NAMALWA (cell line): ENCODE results near the gene TSPO.
"Not testable (repeated sequence)": the region's sequence is repeated elsewhere in the genome, so short reads cannot be mapped to it uniquely, and the experiment has no call there.

Experiments
- DNase-seq: peaks from one replicate; pipeline ENCODE4 v3.0.0-alpha.2; 2015; ENCODE audit warnings: low spot score

Gene TSPO

DNA sequence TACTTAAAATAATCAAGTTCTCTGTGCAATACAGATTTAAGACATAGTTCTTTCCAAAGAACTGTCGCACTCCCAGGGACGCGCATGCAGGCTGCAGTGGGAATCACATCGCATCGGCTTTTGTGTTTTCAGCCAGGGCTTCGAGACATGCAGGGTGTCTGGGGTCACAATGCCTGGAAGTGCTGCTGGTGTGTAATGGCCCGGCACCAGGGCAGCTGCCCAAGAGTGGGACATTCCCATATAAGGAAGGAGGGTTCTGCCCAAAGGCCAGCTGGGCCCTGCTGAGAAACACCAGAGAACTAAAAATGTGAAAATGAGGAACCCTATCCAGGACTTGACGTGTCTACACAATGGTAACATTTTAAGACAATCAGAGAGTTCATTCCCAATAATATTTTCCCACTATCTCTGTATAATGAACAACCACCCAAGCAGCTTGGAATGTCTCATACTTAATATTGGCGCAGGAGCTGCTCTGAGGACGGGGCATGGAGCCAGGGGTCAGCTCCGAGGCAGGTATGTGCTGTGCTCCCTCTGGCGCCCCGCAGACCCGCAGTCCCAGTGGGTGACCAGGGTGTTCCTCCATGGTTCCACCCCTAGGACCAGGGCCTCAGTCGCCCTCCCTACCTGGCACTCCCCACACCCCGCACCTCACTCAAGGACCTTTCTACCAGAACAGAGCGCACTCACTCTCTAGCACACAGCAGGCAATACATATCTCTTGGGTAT is 19.4 kb upstream of the TSPO start:
- DNase-seq: no peak

DNA sequence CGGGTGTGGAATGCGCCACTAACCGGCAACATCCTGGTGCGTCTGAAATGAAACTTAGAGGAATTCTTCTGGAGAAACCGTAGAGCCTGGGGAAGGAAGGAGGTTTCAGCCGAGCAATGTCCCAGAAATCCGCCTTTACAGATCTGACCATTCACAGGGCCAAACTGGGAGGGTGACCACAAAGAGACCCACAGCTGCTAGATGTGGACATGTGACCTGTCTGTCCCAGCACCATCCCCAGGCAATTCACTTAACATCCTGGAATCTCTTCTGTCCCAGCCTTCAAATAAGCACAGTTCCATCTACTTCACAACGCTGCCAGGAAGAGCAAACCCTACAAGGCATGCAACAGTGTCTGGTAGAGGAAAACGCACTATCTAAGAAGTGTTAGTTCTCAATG is 18.0 kb upstream of the TSPO start:
- no peak for DNase-seq

- DNase-seq: no peak
These were observed 16.8 kb upstream of the TSPO start for GRCh38 chr22:43134553-43134952.

DNA sequence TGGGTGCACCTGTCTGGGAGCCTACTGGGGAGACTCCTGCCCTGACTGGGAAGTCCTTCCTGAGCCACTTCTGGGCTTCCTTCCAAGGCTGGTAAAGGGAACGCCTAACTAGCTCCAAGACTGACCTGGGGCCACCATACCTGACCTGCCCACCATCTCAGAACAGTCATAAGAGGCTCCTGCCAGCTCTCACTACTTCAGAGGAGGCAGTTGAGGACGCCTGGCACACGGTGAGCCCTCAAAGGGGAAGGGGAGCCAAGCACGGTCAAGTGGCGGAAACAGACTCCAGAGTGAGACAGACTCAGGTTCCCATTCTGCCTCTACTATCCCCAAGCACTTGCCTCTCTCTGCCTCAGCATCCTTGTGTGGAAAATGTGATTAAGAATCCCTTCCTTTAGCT is 15.8 kb upstream of the TSPO start:
- no peak for DNase-seq

- DNase-seq: peak; percentile 67
These were observed 15.1 kb upstream of the TSPO start for GRCh38 chr22:43136255-43136654.

GRCh38 chr22:43136801-43137200 is 14.6 kb upstream of the TSPO start:
- no peak for DNase-seq

DNA sequence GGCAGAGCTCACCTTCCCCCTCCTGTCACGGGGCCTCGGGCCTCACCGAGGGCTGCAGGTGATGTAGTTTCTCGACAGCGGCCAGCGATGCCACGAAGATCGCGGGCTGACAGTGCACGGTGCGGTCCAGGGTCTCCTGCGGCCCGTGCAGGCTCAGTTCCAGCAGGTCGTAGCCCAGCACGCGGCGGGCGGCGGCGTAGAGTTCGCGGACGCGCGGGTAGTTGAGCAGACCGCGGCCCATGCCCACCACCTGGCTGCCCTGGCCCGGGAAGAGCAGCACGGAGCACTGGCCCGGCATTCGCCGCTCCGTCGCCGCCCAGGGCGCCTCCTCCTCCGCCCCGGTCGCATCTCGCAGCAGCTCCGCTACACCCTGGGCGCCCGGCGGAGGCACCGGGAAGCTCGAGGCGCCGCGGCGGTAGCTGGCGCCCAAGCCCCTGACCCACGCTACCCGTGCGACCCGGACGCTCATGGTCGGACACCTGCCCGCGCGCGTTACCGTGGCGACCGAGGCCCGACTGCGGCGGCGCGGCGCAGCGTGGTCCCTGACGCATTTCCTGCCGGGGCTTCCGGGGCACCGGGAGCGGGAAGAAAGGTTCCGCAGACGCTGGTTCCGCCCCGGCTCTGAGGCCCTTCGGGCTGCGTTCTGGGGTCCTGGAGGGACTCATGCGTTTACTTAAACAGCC is 8.3 kb upstream of the TSPO start, which contains the start of gene MCAT:
Gene MCAT (minus strand): TSS at position 519 of the 683 bp plus-strand sequence. CDS start 50 bp downstream, at position 469.
- DNase-seq: peak; percentile 88

- DNase-seq: no peak
These were observed 6.4 kb upstream of the TSPO start for GRCh38 chr22:43144949-43145348.

- DNase-seq: not testable (repeated sequence)
These were observed 6.0 kb upstream of the TSPO start for GRCh38 chr22:43145371-43145770.

DNA sequence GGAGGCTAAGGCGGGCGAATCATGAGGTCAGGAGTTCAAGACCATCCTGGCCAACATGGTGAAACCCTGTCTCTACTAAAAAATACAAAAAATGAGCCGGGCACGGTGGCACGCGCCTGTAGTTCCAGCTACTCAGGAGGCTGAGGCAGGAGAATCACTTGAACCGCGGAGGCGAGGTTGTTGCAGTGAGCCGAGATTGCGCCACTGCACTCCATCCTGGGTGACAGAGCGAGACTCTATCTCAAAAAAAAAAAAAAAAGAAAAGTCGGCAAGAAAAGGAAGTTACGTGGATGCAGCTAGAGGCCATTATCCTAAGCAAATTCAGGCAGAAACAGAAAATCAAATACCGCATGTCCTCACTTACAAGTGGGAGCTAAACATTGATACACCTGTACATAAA is 5.0 kb upstream of the TSPO start:
- DNase-seq: not testable (repeated sequence)

GRCh38 chr22:43147821-43148220 is 3.5 kb upstream of the TSPO start:
- DNase-seq: no peak

DNA sequence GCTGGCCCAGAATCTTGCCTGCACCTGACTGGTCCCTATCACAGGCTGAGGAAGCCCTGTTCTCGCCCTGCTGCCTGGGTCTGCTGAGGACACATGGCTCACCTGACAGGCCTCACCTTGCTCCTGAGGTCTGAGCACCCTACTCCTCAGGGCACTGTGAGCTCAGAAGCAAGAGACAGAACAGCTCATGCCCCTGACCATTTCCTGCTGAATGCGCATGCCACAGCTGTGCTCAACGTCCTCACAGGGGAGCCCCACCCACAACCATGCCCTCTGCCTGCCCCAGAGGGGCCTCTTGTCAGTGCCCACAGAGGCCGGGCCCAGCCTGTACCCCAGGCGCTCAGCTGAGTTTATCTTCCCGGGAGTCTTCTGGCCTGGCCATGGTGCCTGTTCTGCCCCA is 2.8 kb upstream of the TSPO start:
- DNase-seq: peak; percentile 60

GRCh38 chr22:43150731-43151206 is 590 bp upstream of the TSPO start:
- no peak for DNase-seq

- DNase-seq: no peak
These were observed 621 bp downstream of the TSPO start for GRCh38 chr22:43152003-43152356.

GRCh38 chr22:43152357-43153071 is 1.2 kb downstream of the TSPO start:
- peak; percentile 43 for DNase-seq

- no peak for DNase-seq
These were observed 2.5 kb downstream of the TSPO start for GRCh38 chr22:43153899-43154298.

DNA sequence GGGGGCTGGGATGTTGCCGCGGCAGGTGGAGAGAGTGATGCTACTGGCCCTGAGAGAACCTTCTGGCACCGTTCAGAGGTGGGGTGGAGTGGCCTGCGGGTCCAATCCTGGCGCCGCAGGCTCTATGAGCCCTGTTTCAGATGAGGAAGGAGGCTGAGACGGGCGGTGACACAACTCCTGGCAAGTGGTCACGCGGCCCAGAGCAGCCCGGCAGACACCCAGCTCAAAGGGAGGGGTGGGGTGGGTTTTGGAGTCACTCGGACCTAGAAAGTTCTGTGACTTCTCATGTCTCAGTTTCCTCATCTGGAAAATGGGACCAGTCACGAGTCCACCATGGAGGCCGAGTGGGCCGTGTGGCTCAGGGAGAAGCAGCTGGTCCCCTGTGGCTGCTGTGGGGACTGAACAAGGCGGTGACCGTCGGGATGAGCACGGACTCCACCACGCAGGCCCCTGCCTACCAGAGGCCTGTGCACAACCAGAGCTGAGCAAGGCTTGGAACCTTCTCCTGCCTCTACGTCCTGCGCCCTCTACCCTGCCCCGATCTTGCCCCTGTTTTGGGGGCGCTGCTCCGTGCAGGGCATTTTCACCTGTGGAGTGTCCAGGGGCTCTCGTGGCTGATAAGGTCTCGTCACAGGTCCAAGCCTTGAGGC is 3.7 kb downstream of the TSPO start:
- DNase-seq: no peak

DNA sequence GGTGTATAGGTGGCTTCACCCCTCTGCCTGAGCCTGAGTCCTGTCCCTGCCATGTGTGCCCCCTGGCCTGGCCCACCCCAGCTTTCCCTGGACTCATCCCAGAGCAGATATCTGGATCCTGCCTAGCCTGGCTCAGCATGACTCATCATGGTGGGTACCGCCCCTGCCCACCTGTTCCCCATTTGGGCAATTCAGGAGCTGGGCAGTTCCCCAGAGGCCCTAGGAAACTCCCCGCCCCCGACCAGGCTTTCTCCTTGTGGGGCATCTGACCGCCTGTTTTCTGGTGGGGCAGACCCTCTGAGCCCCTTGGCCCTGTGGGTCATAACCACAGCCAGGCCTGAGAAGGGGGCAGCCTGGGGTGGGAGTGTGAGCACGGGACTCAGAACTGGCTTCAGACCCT is 4.4 kb downstream of the TSPO start:
- DNase-seq: no peak

DNA sequence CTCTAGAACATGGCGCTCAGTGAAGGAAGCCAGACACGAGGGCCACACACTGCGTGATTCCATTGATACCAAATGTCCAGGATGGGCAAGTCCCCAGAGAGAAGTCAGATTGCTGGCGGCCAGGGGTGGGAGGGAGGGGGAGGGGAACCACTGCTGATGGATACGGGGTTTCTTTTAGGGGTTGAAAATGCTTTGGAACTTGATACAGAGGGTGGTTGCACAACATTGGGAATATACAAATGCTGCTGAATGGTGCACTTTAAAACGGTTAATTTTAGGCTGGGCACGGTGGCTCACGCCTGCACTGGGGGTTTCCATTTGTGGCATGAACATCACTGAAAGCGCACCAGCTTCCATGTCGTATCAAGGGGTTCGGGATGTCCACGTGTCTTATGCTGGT is 5.1 kb downstream of the TSPO start:
- DNase-seq: no peak

DNA sequence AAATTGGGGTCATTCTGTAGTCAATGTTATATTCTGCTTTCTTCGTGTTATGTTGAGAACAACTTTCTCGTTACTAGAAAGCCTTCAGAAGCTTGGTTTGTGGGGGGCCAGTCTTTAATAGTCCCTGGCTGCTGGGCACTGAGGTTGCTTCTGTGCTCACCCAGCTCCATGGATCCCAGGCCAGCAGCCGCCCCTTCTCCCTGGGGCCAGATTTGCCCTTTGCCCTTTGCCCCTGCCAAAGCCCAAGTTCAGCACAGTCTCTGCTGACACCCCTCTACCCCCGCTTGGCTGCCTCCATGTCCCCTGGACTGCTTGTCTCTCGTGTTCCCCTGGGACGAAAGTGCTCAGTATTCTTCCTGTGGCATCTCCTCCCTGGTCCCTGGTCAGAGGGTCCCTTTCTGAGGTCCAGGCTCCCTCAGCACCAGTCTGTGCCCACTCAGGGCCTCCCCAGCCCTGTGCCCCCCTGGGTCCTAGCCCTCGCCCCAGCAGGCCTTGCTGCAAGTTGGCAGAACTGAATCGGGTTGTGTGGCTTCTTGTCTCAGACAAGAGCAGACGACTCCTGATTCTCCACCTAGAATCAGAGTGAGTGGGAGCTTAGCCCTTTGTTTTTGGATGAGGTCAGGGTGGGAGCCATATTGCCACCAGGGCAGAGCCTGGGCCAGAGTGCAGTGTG is 6.7 kb downstream of the TSPO start:
- DNase-seq: no peak

DNA sequence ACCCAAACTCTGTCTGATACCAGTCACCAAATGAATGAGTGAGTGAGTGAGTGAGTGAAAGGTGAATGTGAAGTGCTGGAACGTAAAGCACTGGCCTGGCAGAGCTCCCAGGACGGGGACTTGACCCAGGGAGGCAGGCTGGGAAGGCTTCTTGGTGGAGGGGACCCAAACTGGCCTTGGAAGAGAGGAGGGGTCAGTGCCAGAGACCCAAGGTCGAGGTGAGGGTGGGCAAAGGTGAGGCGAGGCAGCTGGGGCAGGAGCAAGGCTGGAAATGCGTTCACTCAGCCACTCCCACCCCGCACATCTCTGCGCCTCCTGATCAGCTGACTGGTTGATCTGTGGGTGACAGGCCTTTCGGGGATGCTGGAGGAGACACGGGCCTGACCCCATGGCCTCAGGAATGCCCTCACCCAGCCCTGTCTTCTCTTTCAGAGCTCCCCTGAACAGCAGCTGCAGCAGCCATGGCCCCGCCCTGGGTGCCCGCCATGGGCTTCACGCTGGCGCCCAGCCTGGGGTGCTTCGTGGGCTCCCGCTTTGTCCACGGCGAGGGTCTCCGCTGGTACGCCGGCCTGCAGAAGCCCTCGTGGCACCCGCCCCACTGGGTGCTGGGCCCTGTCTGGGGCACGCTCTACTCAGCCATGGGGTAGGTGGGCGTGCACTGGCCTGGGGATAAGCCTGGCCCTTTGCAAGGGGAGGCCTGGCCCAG is 7.6 kb downstream of the TSPO start:
- DNase-seq: no peak
